HEK293 (cell line): ENCODE results near the gene IRF2.

Experiments
- CTCF ChIA-PET: fragments of 350-600 bp; formaldehyde crosslinking; extraction: SDS; loops from one replicate; lab custom pipeline; 2021; ENCODE audit warnings: antibody characterized with exemption; lab: Yijun Ruan, JAX
- POLR2A ChIA-PET: fragments of 300-600 bp; formaldehyde crosslinking; extraction: SDS; loops from one replicate; lab custom pipeline; 2020; ENCODE audit warnings: antibody characterized with exemption, inconsistent platforms; lab: Yijun Ruan, JAX
- H3K27ac ChIP-seq: fragments of 200-500 bp; sonication (Bioruptor generic); 2 replicates; pipeline ENCODE4 v1.5.1; 2014; ENCODE audit warnings: low read depth, low read length, control low read depth, inconsistent platforms; ENCODE audit errors: extremely low read depth
- H3K36me3 ChIP-seq, 2 experiments: fragments of 200-500 bp in 1 of 2; sonication (Bioruptor generic) in 1 of 2; 1 replicate in 1 of 2; 2 replicates in 1 of 2; pipeline ENCODE4 v1.5.1; 2014 to 2017; ENCODE audit warnings: inconsistent platforms in 2 of 2, low read length in 2 of 2; ENCODE audit not compliant: control insufficient read depth in 2 of 2, insufficient read depth in 1 of 2
- H3K4me1 ChIP-seq: fragments of 200-500 bp; sonication (Bioruptor generic); 2 replicates; pipeline ENCODE4 v1.5.1; 2014; ENCODE audit warnings: mild to moderate bottlenecking, low read length, inconsistent platforms; ENCODE audit not compliant: control insufficient read depth, insufficient read depth
- H3K4me3 ChIP-seq: 2 replicates; pipeline ENCODE4 v1.5.1; 2011; ENCODE audit warnings: low read depth, mild to moderate bottlenecking, control low read depth, low read length, moderate library complexity
- H3K9me3 ChIP-seq: fragments of 200-500 bp; sonication (Bioruptor generic); 2 replicates; pipeline ENCODE4 v1.5.1; 2014; ENCODE audit warnings: low read depth, low read length, inconsistent platforms; ENCODE audit not compliant: control insufficient read depth, insufficient read depth
- HOXD13 ChIP-seq: sonication (generic); formaldehyde crosslinking; IDR thresholded peaks from 2 replicates; pipeline ENCODE4 v1.8.0; 2022; ENCODE audit warnings: missing genetic modification reagents, borderline replicate concordance
- MEIS1 ChIP-seq: sonication (generic); formaldehyde crosslinking; IDR thresholded peaks from 2 replicates; pipeline ENCODE4 v1.8.1; 2022; ENCODE audit warnings: missing genetic modification reagents, mild to moderate bottlenecking, borderline replicate concordance
- MZF1 ChIP-seq: fragments of 450-650 bp; formaldehyde crosslinking; IDR thresholded peaks from 2 replicates; pipeline ENCODE4 v1.5.1; 2017; ENCODE audit warnings: missing biosample characterization, missing genetic modification characterization, borderline replicate concordance
- OSR2 ChIP-seq: fragments of 450-650 bp; formaldehyde crosslinking; IDR thresholded peaks from 2 replicates; pipeline ENCODE4 v1.5.1; 2016; ENCODE audit warnings: missing biosample characterization, missing genetic modification characterization
- PATZ1 ChIP-seq: fragments of 450-650 bp; formaldehyde crosslinking; IDR thresholded peaks from 2 replicates; pipeline ENCODE4 v1.5.1; 2016; ENCODE audit warnings: missing biosample characterization, missing genetic modification characterization
- SALL2 ChIP-seq: fragments of 450-650 bp; formaldehyde crosslinking; IDR thresholded peaks from 2 replicates; pipeline ENCODE4 v1.5.0; 2017; ENCODE audit warnings: missing biosample characterization, mild to moderate bottlenecking, missing genetic modification characterization, borderline replicate concordance
- SETDB1 ChIP-seq: IDR thresholded peaks from one replicate; pipeline ENCODE4 v1.6.1; 2017; ENCODE audit warnings: mild to moderate bottlenecking, low read length, moderate library complexity, mixed read lengths; ENCODE audit not compliant: insufficient read length
- SP2 ChIP-seq: fragments of 450-650 bp; formaldehyde crosslinking; IDR thresholded peaks from 2 replicates; pipeline ENCODE4 v1.5.1; 2016; ENCODE audit warnings: missing biosample characterization, missing genetic modification characterization
- YY1 ChIP-seq: fragments of 450-650 bp; formaldehyde crosslinking; IDR thresholded peaks from 2 replicates; pipeline ENCODE4 v1.5.1; 2018; ENCODE audit warnings: missing biosample characterization, missing genetic modification characterization
- ZEB2 ChIP-seq: fragments of 450-650 bp; formaldehyde crosslinking; IDR thresholded peaks from 2 replicates; pipeline ENCODE4 v1.5.1; 2016; ENCODE audit warnings: missing biosample characterization, missing genetic modification characterization
- ZNF138 ChIP-seq: fragments of 450-650 bp; formaldehyde crosslinking; IDR thresholded peaks from 2 replicates; pipeline ENCODE4 v1.5.1; 2016; ENCODE audit warnings: missing biosample characterization, missing genetic modification characterization, borderline replicate concordance
- ZNF202 ChIP-seq: fragments of 450-650 bp; formaldehyde crosslinking; IDR thresholded peaks from 2 replicates; pipeline ENCODE4 v1.5.1; 2016; ENCODE audit warnings: missing biosample characterization, missing genetic modification characterization, borderline replicate concordance
- ZNF214 ChIP-seq: fragments of 450-650 bp; formaldehyde crosslinking; IDR thresholded peaks from 2 replicates; pipeline ENCODE4 v1.5.1; 2017; ENCODE audit warnings: missing biosample characterization, mild to moderate bottlenecking, missing genetic modification characterization, borderline replicate concordance
- ZNF223 ChIP-seq: fragments of 450-650 bp; formaldehyde crosslinking; IDR thresholded peaks from 2 replicates; pipeline ENCODE4 v1.5.1; 2016; ENCODE audit warnings: missing biosample characterization, missing genetic modification characterization
- ZNF26 ChIP-seq: fragments of 450-650 bp; formaldehyde crosslinking; IDR thresholded peaks from 2 replicates; pipeline ENCODE4 v1.5.1; 2016; ENCODE audit warnings: missing biosample characterization, missing genetic modification characterization
- ZNF274 ChIP-seq, 2 experiments: fragments of 200-500 bp in 1 of 2; fragments of 450-650 bp in 1 of 2; sonication (Bioruptor generic) in 1 of 2; formaldehyde crosslinking in 1 of 2; IDR thresholded peaks; 2 replicates each; pipeline versions ENCODE4 v1.5.1 to v1.6.1; 2014 to 2016; ENCODE audit warnings: borderline replicate concordance in 1 of 2, inconsistent platforms in 1 of 2, low read length in 1 of 2, missing biosample characterization in 1 of 2, missing genetic modification characterization in 1 of 2
- ZNF394 ChIP-seq: fragments of 450-650 bp; formaldehyde crosslinking; IDR thresholded peaks from 2 replicates; pipeline ENCODE4 v1.5.1; 2016; ENCODE audit warnings: missing biosample characterization, missing genetic modification characterization, mild to moderate bottlenecking, moderate library complexity, borderline replicate concordance
- ZNF549 ChIP-seq: fragments of 450-650 bp; IDR thresholded peaks from 2 replicates; pipeline ENCODE4 v1.5.1; 2018; ENCODE audit warnings: missing biosample characterization, missing genetic modification characterization, mild to moderate bottlenecking, inconsistent platforms, moderate library complexity
- ZNF600 ChIP-seq: fragments of 450-650 bp; formaldehyde crosslinking; IDR thresholded peaks from 2 replicates; pipeline ENCODE4 v1.5.1; 2016; ENCODE audit warnings: missing biosample characterization, missing genetic modification characterization
- ZNF610 ChIP-seq: fragments of 450-650 bp; formaldehyde crosslinking; IDR thresholded peaks from 2 replicates; pipeline ENCODE4 v1.5.1; 2016; ENCODE audit warnings: missing biosample characterization, missing genetic modification characterization, borderline replicate concordance
- ZNF629 ChIP-seq: fragments of 450-650 bp; formaldehyde crosslinking; IDR thresholded peaks from 2 replicates; pipeline ENCODE4 v1.5.1; 2017; ENCODE audit warnings: missing biosample characterization, missing genetic modification characterization
- ZNF670 ChIP-seq: fragments of 450-650 bp; formaldehyde crosslinking; IDR thresholded peaks from 2 replicates; pipeline ENCODE4 v1.5.1; 2016; ENCODE audit warnings: missing biosample characterization, missing genetic modification characterization, low read depth
- ZNF791 ChIP-seq: fragments of 450-650 bp; formaldehyde crosslinking; IDR thresholded peaks from 2 replicates; pipeline ENCODE4 v1.5.1; 2016; ENCODE audit warnings: missing biosample characterization, missing genetic modification characterization
- TF ChIP-seq, protein P1 (sequence below): fragments of 450-650 bp; formaldehyde crosslinking; IDR thresholded peaks from 2 replicates; pipeline ENCODE4 v1.5.1; 2016; ENCODE audit warnings: missing biosample characterization, missing genetic modification characterization
- TF ChIP-seq, protein P2 (sequence below): fragments of 450-650 bp; formaldehyde crosslinking; IDR thresholded peaks from 2 replicates; pipeline ENCODE4 v1.5.1; 2016; ENCODE audit warnings: missing biosample characterization, missing genetic modification characterization

IRF2 gene

DNA sequence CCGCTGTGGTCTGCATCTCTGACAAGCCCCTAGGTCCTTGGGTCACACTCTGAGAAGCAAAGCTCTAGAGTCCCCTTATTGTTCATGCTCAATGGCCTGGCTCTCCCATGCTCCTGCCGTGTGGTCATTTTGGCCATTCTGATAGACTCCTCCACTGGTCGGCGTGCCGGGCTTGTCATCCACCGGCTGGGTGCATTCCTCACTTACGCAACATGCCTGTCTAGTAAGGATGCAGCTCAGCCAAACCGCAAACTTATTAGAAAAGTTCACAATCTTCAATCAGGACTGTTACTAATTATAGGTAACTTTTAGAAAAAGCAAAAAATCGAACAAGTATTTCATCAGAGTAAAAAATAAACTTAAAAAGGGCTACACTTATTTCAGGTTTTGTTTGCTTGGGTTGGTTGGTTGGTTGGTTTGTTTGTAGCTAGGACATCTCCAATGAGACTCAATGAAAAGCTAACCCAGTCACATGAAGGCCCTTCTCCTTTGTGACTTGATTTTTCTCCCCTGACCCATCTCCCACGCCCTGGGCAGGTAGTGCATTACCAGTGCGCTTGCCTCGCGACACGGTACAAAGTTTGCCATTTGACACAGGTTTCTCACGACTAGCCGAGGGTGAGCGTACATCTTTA, 41.0 kb downstream of the IRF2 start:
- TF ChIP-seq MZF1 (tag by site-specific recombination) (no peak), SP2 (tag by site-specific recombination) (no peak), ZNF600 (tag by site-specific recombination) (no peak), YY1 (tag by site-specific recombination) (no peak), ZNF223 (tag by site-specific recombination) (no peak), ZNF138 (tag by site-specific recombination) (no peak), ZNF791 (tag by site-specific recombination) (no peak), OSR2 (tag by site-specific recombination) (no peak), ZNF26 (tag by site-specific recombination) (no peak), PATZ1 (tag by site-specific recombination) (no peak), ZNF610 (tag by site-specific recombination) (no peak)
- TF ChIP-seq, protein P1, sequence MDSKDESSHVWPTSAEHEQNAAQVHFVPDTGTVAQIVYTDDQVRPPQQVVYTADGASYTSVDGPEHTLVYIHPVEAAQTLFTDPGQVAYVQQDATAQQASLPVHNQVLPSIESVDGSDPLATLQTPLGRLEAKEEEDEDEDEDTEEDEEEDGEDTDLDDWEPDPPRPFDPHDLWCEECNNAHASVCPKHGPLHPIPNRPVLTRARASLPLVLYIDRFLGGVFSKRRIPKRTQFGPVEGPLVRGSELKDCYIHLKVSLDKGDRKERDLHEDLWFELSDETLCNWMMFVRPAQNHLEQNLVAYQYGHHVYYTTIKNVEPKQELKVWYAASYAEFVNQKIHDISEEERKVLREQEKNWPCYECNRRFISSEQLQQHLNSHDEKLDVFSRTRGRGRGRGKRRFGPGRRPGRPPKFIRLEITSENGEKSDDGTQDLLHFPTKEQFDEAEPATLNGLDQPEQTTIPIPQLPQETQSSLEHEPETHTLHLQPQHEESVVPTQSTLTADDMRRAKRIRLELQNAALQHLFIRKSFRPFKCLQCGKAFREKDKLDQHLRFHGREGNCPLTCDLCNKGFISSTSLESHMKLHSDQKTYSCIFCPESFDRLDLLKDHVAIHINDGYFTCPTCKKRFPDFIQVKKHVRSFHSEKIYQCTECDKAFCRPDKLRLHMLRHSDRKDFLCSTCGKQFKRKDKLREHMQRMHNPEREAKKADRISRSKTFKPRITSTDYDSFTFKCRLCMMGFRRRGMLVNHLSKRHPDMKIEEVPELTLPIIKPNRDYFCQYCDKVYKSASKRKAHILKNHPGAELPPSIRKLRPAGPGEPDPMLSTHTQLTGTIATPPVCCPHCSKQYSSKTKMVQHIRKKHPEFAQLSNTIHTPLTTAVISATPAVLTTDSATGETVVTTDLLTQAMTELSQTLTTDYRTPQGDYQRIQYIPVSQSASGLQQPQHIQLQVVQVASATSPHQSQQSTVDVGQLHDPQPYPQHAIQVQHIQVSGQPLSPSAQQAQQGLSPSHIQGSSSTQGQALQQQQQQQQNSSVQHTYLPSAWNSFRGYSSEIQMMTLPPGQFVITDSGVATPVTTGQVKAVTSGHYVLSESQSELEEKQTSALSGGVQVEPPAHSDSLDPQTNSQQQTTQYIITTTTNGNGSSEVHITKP = no peak
- TF ChIP-seq, protein P2, sequence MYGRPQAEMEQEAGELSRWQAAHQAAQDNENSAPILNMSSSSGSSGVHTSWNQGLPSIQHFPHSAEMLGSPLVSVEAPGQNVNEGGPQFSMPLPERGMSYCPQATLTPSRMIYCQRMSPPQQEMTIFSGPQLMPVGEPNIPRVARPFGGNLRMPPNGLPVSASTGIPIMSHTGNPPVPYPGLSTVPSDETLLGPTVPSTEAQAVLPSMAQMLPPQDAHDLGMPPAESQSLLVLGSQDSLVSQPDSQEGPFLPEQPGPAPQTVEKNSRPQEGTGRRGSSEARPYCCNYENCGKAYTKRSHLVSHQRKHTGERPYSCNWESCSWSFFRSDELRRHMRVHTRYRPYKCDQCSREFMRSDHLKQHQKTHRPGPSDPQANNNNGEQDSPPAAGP (tag by site-specific recombination) = no peak
- Histone ChIP-seq H3K4me1 (no peaks in the 10 kb centered on the region), H3K9me3 (no peaks in the 10 kb centered on the region), H3K27ac (no peak overlapping the region), H3K36me3 (no peaks in the 10 kb centered on the region), H3K4me3 (no peak overlapping the region)
- POLR2A ChIA-PET = interaction anchor here (0.6 kb wide), 1 partner anchor 41 kb away, joined by 3 read pairs; the partner anchor contains the start of gene IRF2
- CTCF ChIA-PET = no interaction called here

DNA sequence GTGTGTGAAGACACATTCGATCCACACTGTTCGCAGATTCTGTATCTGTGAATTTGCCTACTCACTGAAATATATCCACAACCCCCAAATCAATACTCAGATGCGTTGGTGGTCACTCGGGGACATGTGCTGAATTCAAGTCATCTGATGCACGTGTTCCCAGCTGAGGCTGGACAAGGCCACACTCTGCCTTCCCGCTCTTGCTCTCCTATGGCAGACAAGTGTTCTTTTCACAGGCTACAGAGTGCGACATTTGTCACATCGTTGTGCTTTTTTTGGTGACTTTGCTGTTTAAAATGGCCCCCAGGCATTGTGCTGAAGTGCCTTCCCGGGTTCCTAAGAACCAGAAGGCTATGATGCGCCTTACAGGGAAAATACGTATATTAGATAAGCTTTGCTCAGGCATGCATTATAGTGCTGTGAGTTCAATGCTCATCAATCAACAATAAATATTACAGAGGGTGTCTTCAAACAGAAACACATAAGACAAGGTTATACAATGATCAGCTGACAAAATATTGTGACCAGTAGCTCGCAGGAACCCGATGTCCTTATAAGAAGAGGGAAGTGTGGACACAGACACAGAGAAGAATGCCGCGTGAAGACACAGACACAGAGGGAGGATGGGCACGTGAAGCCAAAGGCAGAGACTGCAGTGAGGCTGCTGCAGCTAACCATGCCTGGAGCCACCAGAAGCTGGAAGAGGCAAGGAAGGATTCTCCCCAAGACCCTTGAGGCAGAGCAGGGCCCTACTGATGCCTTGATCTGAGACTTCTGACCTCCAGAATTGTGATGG, 42.0 kb downstream of the IRF2 start:
- POLR2A ChIA-PET = interaction anchor here (0.6 kb wide), 1 partner anchor 42 kb away, joined by 3 read pairs; the partner anchor contains the start of gene IRF2
- Histone ChIP-seq H3K4me1 (no peaks in the 10 kb centered on the region), H3K27ac (no peak overlapping the region), H3K36me3 (no peaks in the 10 kb centered on the region), H3K4me3 (no peak overlapping the region), H3K9me3 (no peaks in the 10 kb centered on the region)
- CTCF ChIA-PET = no interaction called here
- no peak for TF ChIP-seq ZNF214 (tag by site-specific recombination)
- TF ChIP-seq SETDB1 = no peak
- TF ChIP-seq HOXD13 (CRISPR knock-in tag) = no peak
- no peak for TF ChIP-seq ZEB2 (tag by site-specific recombination)
- TF ChIP-seq ZNF394 (tag by site-specific recombination) = no peak
- TF ChIP-seq ZNF549 = no peak
- no peak for TF ChIP-seq SALL2 (tag by site-specific recombination)
- TF ChIP-seq ZNF670 = no peak
- no peak for TF ChIP-seq MEIS1
- no peak for TF ChIP-seq ZNF274 (IDR thresholded peaks at IDR 0.05; ENCODE audit: low read length)
- TF ChIP-seq ZNF274 (tag by site-specific recombination; IDR thresholded peaks at IDR 0.05; ENCODE audit: borderline replicate concordance) = no peak
- no peak for TF ChIP-seq ZNF629
- TF ChIP-seq ZNF202 (tag by site-specific recombination) = no peak
